A549 (cell line): ENCODE measurements around the gene NR1H2. TPM values are rescaled to one million over a fixed set of nuclear protein-coding genes. Genes with fewer than 3 reads are reported as not detected.
"Not testable (repeated sequence)": the region's sequence is repeated elsewhere in the genome, so short reads cannot be mapped to it uniquely, and the experiment has no call there.

ENCODE experiments used
- ATAC-seq, 2 experiments: fragments of 200-7000 bp in 1 of 2; fragments of >200 bp in 1 of 2; cut with Nextera tagmentation in 1 of 2; cut with Tn5 transposase in 1 of 2; 3 replicates each; pipeline versions ENCODE4 v1.8.0 to v1.9.1; 2018 to 2020; ENCODE audit warnings: mild to moderate bottlenecking in 1 of 2, moderate library complexity in 1 of 2
- CTCF ChIA-PET: fragments of 300-600 bp; sonication (Branson Sonifier 250); formaldehyde crosslinking; extraction: SDS; loops from one replicate; lab custom pipeline; 2021; ENCODE audit warnings: antibody characterized with exemption, inconsistent platforms; lab: Yijun Ruan, JAX
- POLR2A ChIA-PET: fragments of 350-600 bp; formaldehyde crosslinking; extraction: SDS; loops from one replicate; lab custom pipeline; 2021; ENCODE audit warnings: antibody characterized with exemption, inconsistent platforms; lab: Yijun Ruan, JAX
- DNase-seq, 2 experiments: peaks; one replicate each; pipeline versions ENCODE4 v3.0.0 to v3.0.0-alpha.2; 2011 to 2016; ENCODE audit warnings: low read depth in 1 of 2, low spot score in 1 of 2
- FAIRE-seq: peaks from 2 replicates; lab custom pipeline; 2011; peaks lifted over from hg19 to GRCh38; lab: Jason Lieb, UNC
- H3K27ac ChIP-seq, 2 experiments: fragments of >200 bp; sonication (Bioruptor Twin); formaldehyde crosslinking; 3 replicates each; pipeline ENCODE4 v1.5.1; 2016 to 2017
- H3K4me1 ChIP-seq: fragments of >200 bp; sonication (Bioruptor Twin); formaldehyde crosslinking; 3 replicates; pipeline ENCODE4 v1.6.1; 2016
- H3K4me2 ChIP-seq: fragments of >200 bp; sonication (Bioruptor Twin); formaldehyde crosslinking; 3 replicates; pipeline ENCODE4 v1.6.1; 2016
- H3K4me3 ChIP-seq: fragments of >200 bp; sonication (Bioruptor Twin); formaldehyde crosslinking; 3 replicates; pipeline ENCODE4 v1.5.1; 2016
- H3K9me3 ChIP-seq: fragments of >200 bp; sonication (Bioruptor Twin); formaldehyde crosslinking; 3 replicates; pipeline ENCODE4 v1.6.1; 2016
- BHLHE40 ChIP-seq: IDR thresholded peaks from 2 replicates; pipeline ENCODE4 v1.6.1; 2012; ENCODE audit warnings: low read depth, low read length, inconsistent platforms
- CBX8 ChIP-seq: fragments of 200-600 bp; sonication (generic); IDR thresholded peaks from 2 replicates; pipeline ENCODE4 v1.6.1; 2016
- CHD4 ChIP-seq: fragments of 200-600 bp; sonication (generic); IDR thresholded peaks from 2 replicates; pipeline ENCODE4 v1.6.1; 2016; ENCODE audit warnings: antibody characterized with exemption, mild to moderate bottlenecking, borderline replicate concordance
- ESRRA ChIP-seq: fragments of 150-350 bp; IDR thresholded peaks from 2 replicates; pipeline ENCODE4 v1.6.1; 2014; ENCODE audit warnings: mild to moderate bottlenecking, low read length, borderline replicate concordance
- FOSL2 ChIP-seq, 2 experiments: fragments of 450-650 bp in 1 of 2; fragments of >200 bp in 1 of 2; sonication (Bioruptor Twin) in 1 of 2; formaldehyde crosslinking; IDR thresholded peaks; 2 replicates each; pipeline versions ENCODE4 v1.5.0 to v1.6.1; 2016 to 2020; ENCODE audit warnings: mild to moderate bottlenecking in 1 of 2, moderate library complexity in 1 of 2
- FOXS1 ChIP-seq: fragments of 250-450 bp; sonication (Bioruptor Pico); IDR thresholded peaks from 2 replicates; pipeline ENCODE4 v1.5.0; 2020; ENCODE audit warnings: mild to moderate bottlenecking, moderate library complexity
- GATA3 ChIP-seq: IDR thresholded peaks from 2 replicates; pipeline ENCODE4 v1.6.1; 2012; ENCODE audit warnings: borderline replicate concordance
- HOXB13 ChIP-seq: fragments of 250-450 bp; sonication (Bioruptor Pico); IDR thresholded peaks from 2 replicates; pipeline ENCODE4 v1.5.0; 2020; ENCODE audit warnings: low read depth, mild to moderate bottlenecking, moderate library complexity
- JUN ChIP-seq, 2 experiments: fragments of >200 bp; sonication (Bioruptor Twin); formaldehyde crosslinking; IDR thresholded peaks; 2 replicates in 1 of 2; 3 replicates in 1 of 2; pipeline ENCODE4 v1.6.1; 2016 to 2017
- JUNB ChIP-seq: fragments of >200 bp; sonication (Bioruptor Twin); formaldehyde crosslinking; IDR thresholded peaks from 2 replicates; pipeline ENCODE4 v1.6.1; 2016
- KDM1A ChIP-seq: fragments of 200-600 bp; sonication (generic); IDR thresholded peaks from 2 replicates; pipeline ENCODE4 v1.6.1; 2016; ENCODE audit warnings: low read depth, mild to moderate bottlenecking
- NPAS2 ChIP-seq: fragments of 250-450 bp; sonication (Bioruptor Pico); IDR thresholded peaks from 2 replicates; pipeline ENCODE4 v1.8.0; 2022; ENCODE audit warnings: mild to moderate bottlenecking, moderate library complexity, borderline replicate concordance
- RARB ChIP-seq: fragments of 250-450 bp; sonication (Bioruptor Pico); IDR thresholded peaks from 2 replicates; pipeline ENCODE4 v1.8.0; 2021; ENCODE audit warnings: mild to moderate bottlenecking, moderate library complexity
- SMC3 ChIP-seq: fragments of >200 bp; sonication (Bioruptor Twin); formaldehyde crosslinking; IDR thresholded peaks from 3 replicates; pipeline ENCODE4 v1.6.1; 2018; ENCODE audit warnings: inconsistent platforms
- ZNF302 ChIP-seq: fragments of 250-450 bp; sonication (Bioruptor Pico); IDR thresholded peaks from 2 replicates; pipeline ENCODE4 v1.9.0; 2021; ENCODE audit warnings: inconsistent platforms, mild to moderate bottlenecking, moderate library complexity
- WGBS: methylation state at CpG from one replicate; pipeline ENCODE4 v1.1.6; 2017; ENCODE audit errors: missing lambda C conversion rate; 5-methylcytosine and 5-hydroxymethylcytosine counted together
- polyA plus RNA-seq, 4 experiments: library from polyadenylated mRNA; depleted of rRNA in 3 of 4; stranded (reverse); fragments of >200 nt; fragmentation: RNase III in 1 of 4; extraction: RNeasy Plus Mini Kit Qiagen cat#74134 plus additional on column Dnase treatment in 1 of 4; gene quantifications; 2 replicates in 3 of 4; 3 replicates in 1 of 4; pipeline ENCODE4 v1.2.3, GENCODE V29; 2011 to 2017
- TF ChIP-seq, protein P1 (sequence below): fragments of >200 bp; sonication (Bioruptor Twin); formaldehyde crosslinking; IDR thresholded peaks from 3 replicates; pipeline ENCODE4 v1.6.1; 2016
- TF ChIP-seq, protein P2 (sequence below): fragments of 150-350 bp; IDR thresholded peaks from 2 replicates; pipeline ENCODE4 v1.6.1; 2014; ENCODE audit warnings: low read depth, mild to moderate bottlenecking, low read length

NR1H2 gene
- polyA plus RNA-seq, 2 of the 4 experiments (the other 2 are of a cell fraction), result 39.3 to 67.0 TPM

DNA sequence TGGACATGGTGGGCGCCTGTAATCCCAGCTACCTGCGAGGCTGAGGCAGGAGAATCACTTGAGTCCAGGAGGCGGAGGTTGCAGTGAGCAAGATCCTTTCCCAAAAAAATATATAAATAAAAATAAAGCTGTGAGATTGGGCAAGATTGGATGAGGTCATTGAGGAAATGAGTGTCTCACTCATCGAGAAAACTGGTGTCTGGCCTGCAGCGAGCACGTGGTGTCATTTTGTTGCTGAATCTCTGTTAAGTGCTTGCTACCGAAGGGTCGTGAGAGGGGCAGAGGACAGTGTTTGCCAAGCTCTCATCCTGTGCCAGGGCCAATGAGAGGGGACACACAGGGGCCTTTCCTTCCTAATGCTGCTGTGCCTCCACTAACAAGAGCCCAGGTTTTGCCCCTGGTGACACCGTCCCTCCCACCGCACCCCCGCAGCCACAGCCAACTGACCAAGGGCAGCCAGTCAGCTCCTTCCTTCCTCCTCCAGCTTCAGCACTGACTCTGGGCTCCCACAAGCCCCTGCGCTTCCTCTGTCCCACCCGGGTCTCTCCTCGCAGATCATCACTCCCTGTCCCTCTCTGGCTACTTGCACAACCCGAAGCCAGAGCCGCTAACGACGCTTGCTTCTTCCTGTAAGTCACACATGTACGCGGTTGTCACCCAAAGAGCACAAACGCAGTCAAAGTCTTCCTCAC, 11.1 kb downstream of the NR1H2 start:
- no peak overlapping the region for H3K27ac ChIP-seq
- no peak for FAIRE-seq
- TF ChIP-seq GATA3 (no peak), FOXS1 (CRISPR knock-in tag) (no peak), CHD4 (no peak), ESRRA (no peak), JUN (IDR thresholded peaks at IDR 0.05) (no peak)
- TF ChIP-seq, all 56 proteins: peak for 0
- Histone ChIP-seq H3K9me3 (no peaks in the 10 kb centered on the region), H3K4me3 (no peak overlapping the region), H3K4me2 (no peak overlapping the region), H3K4me1 (peaks cover 15% of the 10 kb centered on the region)
- DNase-seq (no peak), ATAC-seq (no peak)
- CTCF ChIA-PET, result interaction anchor here (0.8 to 2.7 kb wide), 9 partner anchors 9 to 92 kb away, joined by 3 to 10 read pairs (median 5); no protein-coding TSS in a partner anchor
- POLR2A ChIA-PET, result no interaction called here
- 89% methylated on average over 21 of the region's 21 CpGs for WGBS

DNA sequence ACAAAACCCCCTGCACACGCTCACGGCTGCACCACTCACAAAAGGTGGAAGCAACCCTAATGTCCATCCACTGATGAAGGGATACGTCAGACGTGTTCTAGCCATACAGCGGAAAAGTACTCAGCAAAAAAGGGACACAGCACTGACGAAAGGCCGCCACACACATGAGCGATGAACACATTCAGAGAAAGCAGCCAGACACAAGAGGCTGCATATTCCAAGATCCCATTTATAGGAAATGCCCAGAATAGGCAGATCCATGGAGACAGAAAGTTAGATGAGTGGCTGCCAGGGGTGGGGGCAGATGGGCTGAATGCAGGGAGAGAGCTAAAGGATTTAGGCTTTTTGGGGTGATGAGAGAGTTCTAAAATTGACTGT, 11.6 kb downstream of the NR1H2 start:
- Histone ChIP-seq H3K27ac (no peak overlapping the region), H3K4me3 (no peak overlapping the region)
- no peak for FAIRE-seq
- TF ChIP-seq, protein P1, sequence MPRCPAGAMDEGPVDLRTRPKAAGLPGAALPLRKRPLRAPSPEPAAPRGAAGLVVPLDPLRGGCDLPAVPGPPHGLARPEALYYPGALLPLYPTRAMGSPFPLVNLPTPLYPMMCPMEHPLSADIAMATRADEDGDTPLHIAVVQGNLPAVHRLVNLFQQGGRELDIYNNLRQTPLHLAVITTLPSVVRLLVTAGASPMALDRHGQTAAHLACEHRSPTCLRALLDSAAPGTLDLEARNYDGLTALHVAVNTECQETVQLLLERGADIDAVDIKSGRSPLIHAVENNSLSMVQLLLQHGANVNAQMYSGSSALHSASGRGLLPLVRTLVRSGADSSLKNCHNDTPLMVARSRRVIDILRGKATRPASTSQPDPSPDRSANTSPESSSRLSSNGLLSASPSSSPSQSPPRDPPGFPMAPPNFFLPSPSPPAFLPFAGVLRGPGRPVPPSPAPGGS, result no peak
- TF ChIP-seq, all 56 proteins: peak for 0
- ATAC-seq (no peak), DNase-seq (no peak)
- H3K4me1 ChIP-seq, result peaks cover 15% of the 10 kb centered on the region
- CTCF ChIA-PET, result interaction anchor here (0.8 to 2.7 kb wide), 4 partner anchors 17 to 92 kb away, joined by 3 to 9 read pairs (median 4); no protein-coding TSS in a partner anchor
- H3K9me3 ChIP-seq, result no peaks in the 10 kb centered on the region
- H3K4me2 ChIP-seq, result no peak overlapping the region
- 96% methylated on average over 8 of the region's 8 CpGs for WGBS
- POLR2A ChIA-PET, result no interaction called here

DNA sequence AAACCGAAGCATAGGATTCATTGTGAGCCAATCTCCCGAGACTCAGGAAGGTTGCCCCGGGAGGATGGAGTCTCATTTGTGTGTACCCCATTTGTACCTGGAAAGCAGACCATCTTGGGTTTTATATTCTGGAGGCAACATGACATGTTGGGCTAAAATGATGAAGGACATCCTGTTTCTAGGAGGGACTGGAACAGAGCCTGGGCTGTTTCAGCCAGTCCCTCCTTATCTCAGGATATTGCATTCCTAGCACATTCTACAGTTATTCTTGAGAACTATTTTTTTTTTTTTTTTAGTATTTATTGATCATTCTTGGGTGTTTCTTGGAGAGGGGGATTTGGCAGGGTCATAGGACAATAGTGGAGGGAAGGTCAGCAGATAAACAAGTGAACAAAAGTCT, 14.0 kb downstream of the NR1H2 start:
- DNase-seq, H3K4me1 ChIP-seq, H3K4me3 ChIP-seq, ATAC-seq, H3K4me2 ChIP-seq, H3K27ac ChIP-seq, CTCF ChIA-PET, H3K9me3 ChIP-seq, FAIRE-seq: not testable (repeated sequence)
- WGBS, result 92% methylated on average over 3 of the region's 3 CpGs
- POLR2A ChIA-PET, result interaction anchor here (0.7 kb wide), 1 partner anchor 36 kb away, joined by 3 read pairs; no protein-coding TSS in a partner anchor

DNA sequence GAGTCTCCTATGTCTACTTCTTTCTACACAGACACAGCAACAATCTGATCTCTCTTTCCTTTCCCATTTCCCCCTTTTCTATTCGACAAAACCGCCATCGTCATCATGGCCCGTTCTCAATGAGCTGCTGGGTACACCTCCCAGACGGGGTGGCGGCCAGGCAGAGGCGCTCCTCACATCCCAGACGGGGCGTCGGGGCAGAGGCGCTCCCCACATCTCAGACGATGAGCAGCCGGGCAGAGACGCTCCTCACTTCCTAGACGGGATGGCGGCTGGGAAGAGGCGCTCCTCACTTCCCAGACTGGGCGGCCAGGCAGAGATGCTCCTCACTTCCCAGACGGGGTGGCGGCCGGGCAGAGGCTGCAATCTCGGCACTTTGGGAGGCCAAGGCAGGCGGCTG, 14.7 kb downstream of the NR1H2 start:
- H3K9me3 ChIP-seq, DNase-seq, H3K4me3 ChIP-seq, ATAC-seq, H3K27ac ChIP-seq, H3K4me1 ChIP-seq, POLR2A ChIA-PET, CTCF ChIA-PET, H3K4me2 ChIP-seq, FAIRE-seq: not testable (repeated sequence)
- 93% methylated on average over 23 of the region's 23 CpGs for WGBS

DNA sequence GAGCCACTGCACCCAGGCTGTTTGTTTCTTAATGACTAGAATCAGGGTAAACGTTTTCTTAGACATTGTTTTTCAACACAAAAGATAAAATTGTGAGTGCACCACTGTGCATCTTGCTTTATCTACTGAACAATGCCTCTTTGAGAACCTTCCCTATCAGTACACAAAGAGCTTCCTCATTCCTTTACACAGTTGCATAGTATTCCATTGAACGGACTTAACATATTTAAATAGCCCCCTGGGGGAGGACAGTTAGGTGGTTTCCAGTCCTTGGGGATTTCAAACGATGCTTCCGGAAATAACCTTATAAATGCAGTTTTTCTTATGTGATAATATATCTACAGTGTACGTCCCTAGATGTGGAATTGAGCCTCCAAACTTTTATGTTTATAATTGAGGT, 16.5 kb downstream of the NR1H2 start:
- no peak for FAIRE-seq
- TF ChIP-seq ZNF302 (CRISPR knock-in tag) (no peak), RARB (CRISPR knock-in tag) (no peak), NPAS2 (CRISPR knock-in tag) (no peak), KDM1A (no peak), JUNB (no peak), CBX8 (no peak), FOSL2 (IDR thresholded peaks at IDR 0.05) (no peak), FOSL2 (CRISPR knock-in tag; IDR thresholded peaks at IDR 0.05) (no peak), JUN (IDR thresholded peaks at IDR 0.05) (no peak), BHLHE40 (no peak), HOXB13 (CRISPR knock-in tag) (no peak), ESRRA (no peak), SMC3 (no peak)
- TF ChIP-seq, protein P2, sequence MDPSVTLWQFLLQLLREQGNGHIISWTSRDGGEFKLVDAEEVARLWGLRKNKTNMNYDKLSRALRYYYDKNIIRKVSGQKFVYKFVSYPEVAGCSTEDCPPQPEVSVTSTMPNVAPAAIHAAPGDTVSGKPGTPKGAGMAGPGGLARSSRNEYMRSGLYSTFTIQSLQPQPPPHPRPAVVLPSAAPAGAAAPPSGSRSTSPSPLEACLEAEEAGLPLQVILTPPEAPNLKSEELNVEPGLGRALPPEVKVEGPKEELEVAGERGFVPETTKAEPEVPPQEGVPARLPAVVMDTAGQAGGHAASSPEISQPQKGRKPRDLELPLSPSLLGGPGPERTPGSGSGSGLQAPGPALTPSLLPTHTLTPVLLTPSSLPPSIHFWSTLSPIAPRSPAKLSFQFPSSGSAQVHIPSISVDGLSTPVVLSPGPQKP, result no peak
- 82% methylated on average over 5 of the region's 5 CpGs for WGBS
- H3K4me2 ChIP-seq, result no peak overlapping the region
- no peak for ATAC-seq
- ChIA-PET POLR2A (no interaction called here), CTCF (interaction anchor here (0.9 to 1.7 kb wide), 4 partner anchors 11 to 68 kb away, joined by 3 to 6 read pairs (median 4); no protein-coding TSS in a partner anchor)
- no peak for DNase-seq
- no peaks in the 10 kb centered on the region for H3K4me1 ChIP-seq
- H3K4me3 ChIP-seq, result no peak overlapping the region
- no peak overlapping the region for H3K27ac ChIP-seq
- no peaks in the 10 kb centered on the region for H3K9me3 ChIP-seq
